NCI-H1694 treated with DMSO at 0.1 percent for 48 hours (cell line): ENCODE measurements around the gene MPP2.
"Not testable (repeated sequence)": the region's sequence is repeated elsewhere in the genome, so short reads cannot be mapped to it uniquely, and the experiment has no call there.

Experiments
- DNase-seq: peaks from one replicate; lab custom pipeline; 2025; lab: John Stamatoyannopoulos, UW

Gene MPP2

GRCh38 chr17:43931062-43931571 lies 23.8 kb upstream of the MPP2 start:
- no peak for DNase-seq

DNA sequence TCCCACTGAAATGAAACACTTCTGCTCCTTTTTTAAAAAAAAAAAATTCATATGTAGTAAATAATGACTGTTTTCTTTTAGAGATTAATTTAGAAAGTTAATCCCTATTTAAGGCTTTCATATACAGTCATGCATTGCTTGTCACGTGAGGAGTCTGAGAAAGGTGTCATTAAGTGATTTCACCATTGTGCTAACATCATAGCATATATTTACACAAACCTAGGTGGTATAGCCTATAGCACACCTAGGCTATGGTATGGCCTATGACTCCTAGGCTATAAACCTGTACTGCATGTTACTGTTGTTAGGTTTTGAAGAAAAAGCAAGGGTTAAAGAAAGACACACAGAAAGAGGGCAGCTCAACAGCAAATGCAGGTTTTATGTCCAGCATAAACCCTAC lies 21.3 kb upstream of the MPP2 start:
- DNase-seq = no peak

DNA sequence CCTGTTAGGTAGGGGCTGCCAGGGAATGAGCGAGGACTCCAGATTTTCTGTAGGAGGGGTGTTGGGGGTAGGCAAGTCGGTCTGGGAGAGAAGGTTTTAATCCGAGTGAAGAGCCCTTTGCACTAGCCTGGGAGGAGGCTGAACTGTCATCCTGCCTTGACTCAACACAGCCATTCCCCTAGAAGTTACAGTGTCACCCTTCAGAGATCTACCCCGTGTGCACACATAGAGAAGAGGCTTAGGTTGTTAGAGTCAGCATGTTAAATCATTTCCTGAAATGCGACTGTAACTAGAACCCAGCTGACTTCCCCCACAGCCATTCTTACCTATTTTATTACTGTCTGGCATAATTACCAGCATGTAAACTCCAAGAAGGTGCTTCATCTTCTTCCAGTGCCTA lies 20.6 kb upstream of the MPP2 start:
- DNase-seq = not testable (repeated sequence)

GRCh38 chr17:43927060-43927864 lies 19.9 kb upstream of the MPP2 start:
- DNase-seq = no peak

GRCh38 chr17:43924558-43924957 lies 17.2 kb upstream of the MPP2 start:
- no peak for DNase-seq

- no peak for DNase-seq
Measured at GRCh38 chr17:43920500-43921095, 13.3 kb upstream of the MPP2 start.

- DNase-seq = no peak
Measured at GRCh38 chr17:43918026-43918389, 10.7 kb upstream of the MPP2 start.

- no peak for DNase-seq
Measured at GRCh38 chr17:43917348-43918025, 10.2 kb upstream of the MPP2 start.

GRCh38 chr17:43917016-43917347 lies 9.6 kb upstream of the MPP2 start:
- no peak for DNase-seq

- no peak for DNase-seq
Measured at GRCh38 chr17:43916385-43916784, 9.0 kb upstream of the MPP2 start.

DNA sequence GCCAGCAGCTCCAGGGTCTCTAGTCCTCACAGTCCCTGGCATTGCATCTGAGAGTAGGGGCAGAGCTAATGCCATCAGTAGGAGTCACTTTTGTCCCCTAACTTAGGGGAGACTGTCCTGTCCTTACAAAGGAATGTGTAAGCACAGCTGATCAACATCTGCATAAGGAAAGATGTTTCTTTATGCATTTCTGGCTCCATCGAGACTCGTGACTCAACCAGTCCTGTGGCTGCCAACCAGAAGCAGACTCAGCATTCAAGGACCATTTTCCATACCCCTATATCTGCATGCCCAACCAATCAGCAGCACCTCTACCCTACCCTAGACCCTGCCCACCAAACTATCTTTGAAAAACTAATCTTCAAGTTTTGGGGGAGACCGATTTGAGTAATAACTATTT lies 8.2 kb upstream of the MPP2 start:
- DNase-seq = no peak

GRCh38 chr17:43914451-43914850 lies 7.1 kb upstream of the MPP2 start:
- no peak for DNase-seq

GRCh38 chr17:43913584-43913983 lies 6.2 kb upstream of the MPP2 start:
- no peak for DNase-seq

DNA sequence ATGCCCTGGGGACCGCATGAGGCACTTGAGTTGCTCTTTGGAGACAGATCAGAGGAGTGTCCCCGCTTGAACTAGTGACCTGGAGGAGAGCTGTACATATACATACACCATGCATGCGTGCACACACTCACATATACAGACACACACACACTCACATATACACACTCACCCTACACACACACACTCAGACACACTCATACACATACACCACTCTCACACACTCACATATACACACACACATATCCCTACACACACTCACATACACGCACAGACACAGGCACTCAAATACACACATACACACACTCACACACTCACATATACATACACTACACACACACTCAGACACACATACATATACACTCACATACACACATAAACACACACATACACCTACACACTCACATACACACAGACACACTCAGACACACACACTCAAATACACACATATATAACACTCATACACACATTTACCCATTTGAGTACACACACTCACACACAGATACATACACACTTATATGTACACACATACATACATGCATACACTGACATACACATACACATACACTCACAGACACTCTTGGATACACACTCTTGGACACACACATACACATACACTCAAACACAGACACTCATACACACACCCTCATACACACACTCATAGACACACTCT lies 5.4 kb upstream of the MPP2 start:
- DNase-seq = no peak

GRCh38 chr17:43911904-43912303 lies 4.6 kb upstream of the MPP2 start:
- DNase-seq = no peak

DNA sequence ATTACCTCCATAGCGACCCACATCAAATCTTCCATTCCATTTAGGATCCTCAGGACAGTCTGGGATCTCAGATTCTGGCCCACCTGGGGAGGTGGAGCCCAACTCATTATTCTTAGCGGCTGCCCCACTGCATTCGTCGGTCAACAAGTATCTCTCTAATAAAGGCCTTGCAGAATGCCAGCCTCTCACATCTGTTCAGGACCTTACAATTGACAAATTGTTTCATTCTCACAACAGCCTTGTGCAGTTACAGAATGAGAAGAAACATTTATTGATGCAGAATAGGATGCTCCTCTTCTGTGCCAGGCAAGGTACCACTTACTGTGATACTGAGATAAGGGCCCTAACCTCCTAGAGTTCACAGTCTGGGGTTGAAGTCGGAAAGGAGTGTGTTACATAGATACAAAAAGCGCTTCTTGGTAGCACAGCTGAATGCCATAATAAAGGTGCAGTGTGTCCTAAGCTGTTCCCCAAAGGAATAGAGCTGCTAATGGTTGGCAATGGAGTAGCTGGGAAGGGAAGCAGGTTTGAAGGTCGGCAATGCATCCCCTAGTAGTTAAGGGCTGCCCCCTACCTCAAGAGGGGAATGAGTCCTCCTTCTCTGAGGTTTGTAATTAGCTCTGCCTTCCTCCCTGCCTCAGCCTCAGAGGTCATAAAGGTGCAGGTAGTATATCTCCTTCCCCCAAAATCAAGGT lies 2.3 kb upstream of the MPP2 start:
- DNase-seq = no peak

DNA sequence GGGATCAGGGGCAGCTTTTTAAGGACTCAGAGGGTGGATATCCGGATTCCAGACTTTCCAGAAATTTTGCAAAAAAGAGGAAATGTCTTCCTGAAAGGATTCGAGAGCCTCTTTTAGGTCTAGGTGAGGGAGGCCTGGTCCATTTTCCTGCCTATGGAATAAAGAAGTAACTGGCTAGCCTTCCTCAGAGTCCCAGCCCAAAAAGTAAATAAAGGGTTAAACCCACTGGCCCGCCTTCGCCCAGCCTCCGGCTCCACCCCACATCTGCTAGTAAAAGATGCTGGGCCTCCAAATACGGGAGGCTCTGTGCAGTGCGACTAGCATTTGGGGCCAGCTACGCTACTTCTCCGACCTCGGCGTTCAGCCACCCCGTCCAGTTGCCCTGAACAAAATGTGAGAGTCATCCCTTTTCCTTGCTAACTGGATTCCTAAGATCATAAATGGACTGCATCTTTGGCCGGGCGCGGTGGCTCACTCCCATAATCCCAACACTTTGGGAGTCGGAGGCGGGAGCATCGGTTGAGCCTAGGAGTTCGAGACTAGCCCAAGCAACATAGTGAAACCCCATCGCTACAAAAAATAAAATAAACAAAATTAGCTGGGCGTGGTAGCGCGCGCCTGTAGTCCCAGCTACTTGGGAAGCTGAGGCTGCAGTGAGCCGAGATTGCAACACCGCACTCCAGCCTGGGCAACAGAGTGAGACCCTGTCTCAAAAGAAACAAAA lies 824 bp upstream of the MPP2 start:
- DNase-seq = peak; percentile 75

- no peak for DNase-seq
Measured at GRCh38 chr17:43906951-43907424, 348 bp downstream of the MPP2 start.

- DNase-seq = peak; percentile 57
Measured at GRCh38 chr17:43905985-43906852, 1.1 kb downstream of the MPP2 start.

DNA sequence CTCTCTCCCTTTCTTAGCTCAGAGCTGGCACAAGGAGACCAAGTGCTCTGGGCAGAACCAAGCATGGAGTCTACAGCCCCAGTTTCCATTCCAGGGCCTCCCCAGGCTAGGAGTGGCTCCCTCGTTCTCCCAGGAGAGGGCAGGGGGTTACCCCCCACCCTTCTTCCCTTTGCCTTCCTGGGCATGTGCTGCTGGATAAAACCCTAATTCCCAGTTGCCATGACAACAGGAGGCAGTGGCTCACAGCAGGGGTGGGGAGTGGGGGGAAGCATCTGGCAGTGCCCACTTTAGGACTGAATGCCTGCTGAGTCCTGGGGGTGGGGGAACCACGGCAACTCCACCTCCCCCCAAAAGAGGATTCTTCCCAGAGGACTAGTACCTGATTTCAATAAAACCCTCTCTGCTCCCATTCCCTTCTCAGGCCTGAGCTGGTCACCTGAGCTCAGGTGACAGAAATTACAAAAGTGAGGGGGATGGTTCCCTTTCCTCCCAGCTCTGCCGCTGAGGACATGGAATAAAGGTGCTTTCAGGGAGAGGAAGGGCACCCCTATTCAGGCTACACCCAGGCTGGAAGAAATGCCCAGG lies 1.8 kb downstream of the MPP2 start:
- DNase-seq = peak; percentile 47
